ENCODE results near the gene STARD3. TPM values are rescaled to one million over a fixed set of nuclear protein-coding genes. Genes with fewer than 3 reads are reported as not detected.

Gene STARD3
- total and polyA plus RNA-seq, 2 of the 13 experiments (the other 11 are each of a cell fraction or from before 2014, with no cell fraction given), result 34.6 to 100 TPM

GRCh38 chr17:39667945-39668924 lies 31.3 kb downstream of the STARD3 start, which contains the start of gene PNMT (continued):
- TF ChIP-seq HMGXB3 (CRISPR knock-in tag; IDR thresholded peaks at IDR 0.05; ENCODE audit: borderline replicate concordance) (peak; percentile 57; the same call in 1 of the 2 replicates), ZBTB34 (CRISPR knock-in tag; IDR thresholded peaks at IDR 0.05) (no peak), PHF21A (CRISPR knock-in tag; IDR thresholded peaks at IDR 0.05) (0 out of 2 replicates have a peak, but pooled peaks have one; percentile 44), THAP11 (CRISPR knock-in tag; IDR thresholded peaks at IDR 0.05) (peak; percentile 64), ATF6 (CRISPR knock-in tag; conservative IDR thresholded peaks at IDR 0.05) (no peak), PAWR (CRISPR knock-in tag; IDR thresholded peaks at IDR 0.05; ENCODE audit: borderline replicate concordance) (no peak), FOXP4 (CRISPR knock-in tag; IDR thresholded peaks at IDR 0.05) (no peak), HNRNPK (IDR thresholded peaks at IDR 0.05; ENCODE audit: low read depth, low read length, poor library complexity, severe bottlenecking) (peak; percentile 81), ZNF136 (CRISPR knock-in tag; IDR thresholded peaks at IDR 0.05; ENCODE audit: low read depth) (peak; percentile 69; the same call in 1 of the 2 replicates), ZNF121 (CRISPR knock-in tag; IDR thresholded peaks at IDR 0.05) (peak; percentile 47; the same call in 1 of the 2 replicates)
- TF ChIP-seq, protein P1, sequence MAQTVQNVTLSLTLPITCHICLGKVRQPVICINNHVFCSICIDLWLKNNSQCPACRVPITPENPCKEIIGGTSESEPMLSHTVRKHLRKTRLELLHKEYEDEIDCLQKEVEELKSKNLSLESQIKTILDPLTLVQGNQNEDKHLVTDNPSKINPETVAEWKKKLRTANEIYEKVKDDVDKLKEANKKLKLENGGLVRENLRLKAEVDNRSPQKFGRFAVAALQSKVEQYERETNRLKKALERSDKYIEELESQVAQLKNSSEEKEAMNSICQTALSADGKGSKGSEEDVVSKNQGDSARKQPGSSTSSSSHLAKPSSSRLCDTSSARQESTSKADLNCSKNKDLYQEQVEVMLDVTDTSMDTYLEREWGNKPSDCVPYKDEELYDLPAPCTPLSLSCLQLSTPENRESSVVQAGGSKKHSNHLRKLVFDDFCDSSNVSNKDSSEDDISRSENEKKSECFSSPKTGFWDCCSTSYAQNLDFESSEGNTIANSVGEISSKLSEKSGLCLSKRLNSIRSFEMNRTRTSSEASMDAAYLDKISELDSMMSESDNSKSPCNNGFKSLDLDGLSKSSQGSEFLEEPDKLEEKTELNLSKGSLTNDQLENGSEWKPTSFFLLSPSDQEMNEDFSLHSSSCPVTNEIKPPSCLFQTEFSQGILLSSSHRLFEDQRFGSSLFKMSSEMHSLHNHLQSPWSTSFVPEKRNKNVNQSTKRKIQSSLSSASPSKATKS (CRISPR knock-in tag; IDR thresholded peaks at IDR 0.05), result no peak
- TF ChIP-seq, protein P2, sequence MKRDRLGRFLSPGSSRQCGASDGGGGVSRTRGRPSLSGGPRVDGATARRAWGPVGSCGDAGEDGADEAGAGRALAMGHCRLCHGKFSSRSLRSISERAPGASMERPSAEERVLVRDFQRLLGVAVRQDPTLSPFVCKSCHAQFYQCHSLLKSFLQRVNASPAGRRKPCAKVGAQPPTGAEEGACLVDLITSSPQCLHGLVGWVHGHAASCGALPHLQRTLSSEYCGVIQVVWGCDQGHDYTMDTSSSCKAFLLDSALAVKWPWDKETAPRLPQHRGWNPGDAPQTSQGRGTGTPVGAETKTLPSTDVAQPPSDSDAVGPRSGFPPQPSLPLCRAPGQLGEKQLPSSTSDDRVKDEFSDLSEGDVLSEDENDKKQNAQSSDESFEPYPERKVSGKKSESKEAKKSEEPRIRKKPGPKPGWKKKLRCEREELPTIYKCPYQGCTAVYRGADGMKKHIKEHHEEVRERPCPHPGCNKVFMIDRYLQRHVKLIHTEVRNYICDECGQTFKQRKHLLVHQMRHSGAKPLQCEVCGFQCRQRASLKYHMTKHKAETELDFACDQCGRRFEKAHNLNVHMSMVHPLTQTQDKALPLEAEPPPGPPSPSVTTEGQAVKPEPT (CRISPR knock-in tag; IDR thresholded peaks at IDR 0.05; ENCODE audit: low read depth), result no peak; the same call in 1 of the 2 replicates

Data from HepG2 (cell line).